GM18517 (cell line): ENCODE results near the gene GABRG3.
"Not testable (repeated sequence)": the region's sequence is repeated elsewhere in the genome, so short reads cannot be mapped to it uniquely, and the experiment has no call there.

ENCODE experiments used
- ATAC-seq: cut with Tn5 transposase; IDR thresholded peaks from one replicate; pipeline ENCODE4 v1.9.1; 2021; ENCODE audit warnings: mild to moderate bottlenecking, moderate library complexity; ENCODE audit not compliant: unreplicated experiment

Gene GABRG3

DNA sequence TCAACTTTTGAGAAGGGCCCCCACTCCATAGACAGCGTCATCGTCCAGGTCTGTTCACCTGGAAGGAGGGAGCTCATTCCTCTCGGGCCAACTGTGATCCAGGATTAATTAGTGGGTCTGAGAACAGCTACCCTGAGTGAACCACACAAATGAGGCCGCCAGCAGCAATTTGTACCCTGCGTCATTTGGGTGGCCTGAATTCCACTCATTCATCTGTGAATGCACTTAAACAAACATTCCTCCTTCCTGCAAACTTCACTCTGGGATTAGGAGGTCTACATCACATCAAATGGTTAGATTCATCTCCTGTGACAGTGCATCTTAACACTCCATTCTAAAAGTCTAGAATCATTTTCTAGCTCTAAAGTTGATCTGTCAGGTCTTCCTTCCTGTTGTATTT, 201.8 kb downstream of the GABRG3 start:
- ATAC-seq: no peak

GRCh38 chr15:27175472-27176153, 204.6 kb downstream of the GABRG3 start:
- ATAC-seq: no peak

- ATAC-seq: no peak
Observed at GRCh38 chr15:27176785-27177406, 205.9 kb downstream of the GABRG3 start.

DNA sequence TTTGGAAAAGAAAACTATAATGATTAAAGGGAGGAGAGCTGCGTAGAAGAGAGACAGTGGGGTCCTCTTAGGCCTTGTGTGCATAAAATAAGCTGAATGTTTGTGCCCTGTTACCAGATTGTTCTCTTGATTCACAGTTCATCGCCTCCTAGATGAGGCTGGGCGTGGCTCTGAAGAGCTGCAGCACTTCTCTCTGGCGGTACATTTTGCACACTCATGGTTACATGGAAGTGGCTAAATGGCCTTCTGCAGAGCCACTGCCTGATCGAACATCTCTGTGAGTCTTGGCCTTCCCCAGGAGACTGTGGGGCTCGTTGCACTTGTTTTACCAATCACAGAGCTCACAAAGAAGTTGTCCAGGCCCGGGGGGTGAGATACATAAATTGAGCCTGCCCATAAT, 208.8 kb downstream of the GABRG3 start:
- ATAC-seq: no peak

DNA sequence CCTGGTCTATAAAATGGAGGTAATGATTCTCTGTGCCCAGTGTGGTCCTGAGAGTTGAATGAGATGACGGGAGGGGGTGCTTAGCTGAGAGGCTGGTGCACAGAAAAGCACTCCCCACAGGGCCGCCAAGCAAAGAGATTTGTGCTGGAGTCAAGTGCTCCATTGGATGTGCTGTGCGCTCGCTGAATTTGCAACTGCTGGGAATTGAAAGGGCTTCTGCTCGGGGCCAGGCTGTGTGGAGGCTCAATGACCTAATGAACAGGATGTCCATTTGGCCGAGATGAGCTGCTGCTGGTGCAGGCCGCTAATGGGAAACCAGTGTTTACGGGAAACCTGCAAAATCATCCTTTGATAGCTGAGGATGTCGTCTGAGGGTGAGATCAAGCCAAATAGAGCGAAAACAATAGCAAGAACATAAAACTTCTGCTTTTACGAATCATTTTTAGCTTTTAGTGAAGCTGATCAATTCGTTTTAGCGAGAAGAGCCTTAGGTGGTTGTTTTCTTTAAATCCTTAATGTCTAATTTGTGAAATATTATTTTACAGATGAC, 211.7 kb downstream of the GABRG3 start:
- no peak for ATAC-seq

DNA sequence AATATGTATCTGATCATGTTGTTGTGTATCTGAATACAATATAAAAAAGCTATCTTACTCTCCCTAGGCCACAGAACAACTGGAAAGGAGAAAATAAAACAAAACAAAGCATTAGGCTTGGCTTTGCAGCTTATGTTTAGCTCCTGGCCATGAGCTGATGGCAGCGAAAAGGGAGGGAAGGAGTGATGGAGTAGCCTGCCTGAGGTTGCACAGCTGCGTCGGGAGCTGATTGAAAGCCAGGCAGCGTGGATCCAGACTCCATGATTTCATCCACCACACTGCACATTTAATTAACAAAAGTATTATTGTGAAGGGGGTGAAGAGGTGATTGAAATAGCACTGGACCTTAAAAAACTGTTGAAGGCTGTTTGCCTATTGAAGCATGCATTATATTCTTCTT, 212.2 kb downstream of the GABRG3 start:
- ATAC-seq: no peak

DNA sequence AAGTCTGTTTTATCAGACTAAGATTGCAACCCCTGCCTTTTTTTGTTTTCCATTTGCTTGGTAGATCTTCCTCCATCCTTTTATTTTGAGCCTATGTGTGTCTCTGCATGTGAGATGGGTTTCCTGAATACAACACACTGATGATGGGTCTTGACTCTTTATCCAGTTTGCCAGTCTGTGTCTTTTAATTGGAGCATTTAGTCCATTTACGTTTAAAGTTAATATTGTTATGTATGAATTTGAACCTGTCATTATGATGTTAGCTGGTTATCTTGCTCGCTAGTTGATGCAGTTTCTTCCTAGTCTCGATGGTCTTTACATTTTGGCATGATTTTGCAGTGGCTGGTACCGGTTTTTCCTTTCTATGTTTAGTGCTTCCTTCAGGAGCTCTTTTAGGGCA, 220.5 kb downstream of the GABRG3 start:
- not testable (repeated sequence) for ATAC-seq

DNA sequence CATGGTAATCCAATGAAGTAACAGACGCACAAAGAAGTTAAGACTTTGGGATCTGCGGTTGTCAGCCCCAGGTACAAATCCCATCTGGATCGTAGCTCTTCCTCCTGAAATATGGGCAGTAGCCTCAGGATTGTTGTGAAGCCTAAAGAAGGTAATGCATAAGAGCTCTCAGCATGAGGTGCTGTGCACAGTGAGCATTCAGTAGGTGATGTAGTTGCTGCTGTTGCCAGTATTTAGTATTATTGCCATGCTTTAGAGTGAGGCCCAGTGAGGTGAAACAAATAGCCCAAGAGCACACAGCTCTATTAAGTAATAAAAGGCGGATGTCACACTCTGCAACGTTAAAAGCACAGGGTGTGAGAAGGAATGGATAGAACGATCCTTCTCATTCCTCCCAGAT, 225.7 kb downstream of the GABRG3 start:
- ATAC-seq: no peak

DNA sequence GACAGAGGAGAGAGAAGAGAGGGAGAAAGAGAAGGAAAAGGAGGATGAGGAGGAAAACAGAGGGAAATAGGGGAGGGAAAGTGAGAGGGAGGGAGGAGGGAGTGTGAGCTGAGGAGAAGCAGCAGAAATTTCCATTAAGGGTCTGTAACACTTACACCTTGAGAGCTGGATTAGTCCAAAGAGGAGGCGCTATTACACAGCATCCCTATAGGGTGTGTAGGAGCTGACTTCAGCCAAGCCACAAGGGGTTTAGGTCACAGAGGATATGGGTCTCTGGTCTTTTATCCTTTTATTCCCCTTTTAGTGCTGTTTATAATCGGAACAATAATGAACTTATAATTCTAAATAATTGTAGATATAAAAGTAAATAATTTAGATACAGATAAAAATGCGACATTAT, 230.4 kb downstream of the GABRG3 start:
- ATAC-seq: no peak

DNA sequence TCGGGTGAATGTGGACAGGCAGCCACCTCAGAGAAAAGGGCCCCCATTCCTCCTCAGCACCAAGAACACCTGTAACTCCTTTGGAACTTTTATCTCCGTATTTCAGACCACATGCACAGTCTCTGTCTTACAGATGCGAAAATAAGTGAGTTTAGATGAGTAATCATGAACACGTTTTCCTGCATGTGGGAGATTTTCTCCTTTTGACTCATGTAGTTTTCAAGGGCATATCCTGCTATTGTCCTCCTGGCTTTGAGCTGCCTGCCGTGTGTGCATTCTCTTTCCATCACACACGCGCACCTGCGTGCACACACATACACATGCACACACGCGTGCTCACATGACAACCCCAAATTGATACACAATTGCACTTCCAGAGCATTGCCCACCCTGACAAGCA, 239.2 kb downstream of the GABRG3 start:
- ATAC-seq: no peak

DNA sequence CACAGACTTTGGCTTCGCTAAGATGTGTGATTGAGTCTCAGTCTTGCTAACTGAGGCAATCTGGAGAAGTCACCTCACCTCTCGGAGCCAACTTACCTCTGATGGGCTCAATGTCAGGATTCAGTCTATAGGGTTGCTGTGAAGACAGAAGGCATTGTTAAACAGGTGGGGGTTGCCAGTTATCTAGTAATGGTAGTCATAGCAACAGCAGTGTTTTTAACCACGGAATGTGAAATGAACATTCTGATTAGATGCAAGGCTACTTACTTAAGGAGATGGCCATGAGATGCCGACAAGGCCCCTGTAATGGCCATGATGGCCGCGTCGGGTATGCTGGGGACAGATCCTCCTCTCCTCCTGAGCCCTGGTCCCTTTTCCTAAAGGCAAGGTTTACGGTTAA, 243.1 kb downstream of the GABRG3 start:
- ATAC-seq: no peak

DNA sequence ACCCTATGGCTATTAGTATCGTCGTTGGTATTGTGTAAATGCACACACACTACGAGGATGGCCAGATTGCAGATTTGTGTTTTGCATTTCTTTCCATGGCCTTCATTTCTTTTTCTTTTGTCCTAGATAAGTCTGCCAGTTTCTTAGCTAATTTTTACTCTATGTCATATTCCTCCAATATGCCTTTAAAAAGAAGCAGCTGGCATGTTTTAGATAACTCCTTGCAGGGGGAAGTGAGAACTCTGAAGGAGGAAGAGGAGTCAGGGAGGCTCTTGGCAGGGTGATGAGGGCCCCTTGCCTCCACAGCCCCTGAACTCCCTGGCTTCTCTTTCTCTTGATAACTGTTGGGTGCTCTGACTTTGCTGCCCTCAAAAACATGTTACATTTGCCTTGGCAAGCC, 244.0 kb downstream of the GABRG3 start:
- no peak for ATAC-seq

- no peak for ATAC-seq
Observed at GRCh38 chr15:27218426-27218825, 247.4 kb downstream of the GABRG3 start.

- ATAC-seq: no peak
Observed at GRCh38 chr15:27219636-27220035, 248.7 kb downstream of the GABRG3 start.

- ATAC-seq: no peak
Observed at GRCh38 chr15:27220199-27220598, 249.2 kb downstream of the GABRG3 start.

DNA sequence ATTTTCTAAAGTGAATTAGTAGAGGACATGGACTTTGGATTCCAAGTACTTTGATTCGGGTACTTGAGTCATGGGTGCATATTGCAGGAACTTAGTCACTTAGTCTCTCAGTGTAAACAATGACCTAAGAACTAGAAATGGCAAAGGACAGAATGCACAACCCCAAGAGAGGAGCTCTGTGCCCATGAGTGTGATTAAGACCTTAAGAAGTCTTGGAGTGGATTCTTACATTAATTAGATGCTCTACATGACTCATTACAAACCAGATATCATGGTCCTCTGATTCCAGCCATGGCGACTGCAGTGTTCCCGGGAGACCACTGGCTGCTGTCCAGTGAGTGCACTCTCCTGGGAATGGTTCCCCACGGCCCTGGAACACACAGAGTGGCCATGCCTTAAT, 251.5 kb downstream of the GABRG3 start:
- ATAC-seq: no peak

DNA sequence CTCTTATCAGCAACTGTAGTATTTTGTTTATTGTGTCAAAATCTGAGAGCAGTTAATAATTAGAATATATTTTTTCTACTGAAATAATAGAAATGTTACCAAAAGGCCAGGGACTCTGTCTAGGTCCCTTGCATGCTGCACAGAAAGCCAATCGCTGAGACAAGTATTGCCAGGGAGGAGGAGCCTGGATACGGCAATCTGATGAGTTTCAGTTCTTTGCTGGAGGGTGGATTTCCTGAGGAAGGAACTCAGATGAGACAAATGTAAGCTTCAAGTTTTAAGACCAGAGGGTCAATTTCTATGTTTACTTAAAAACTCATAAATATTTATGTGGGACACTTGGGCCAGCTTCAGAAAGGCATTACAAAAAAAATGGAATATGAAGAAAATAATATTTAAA, 252.2 kb downstream of the GABRG3 start:
- ATAC-seq: no peak

DNA sequence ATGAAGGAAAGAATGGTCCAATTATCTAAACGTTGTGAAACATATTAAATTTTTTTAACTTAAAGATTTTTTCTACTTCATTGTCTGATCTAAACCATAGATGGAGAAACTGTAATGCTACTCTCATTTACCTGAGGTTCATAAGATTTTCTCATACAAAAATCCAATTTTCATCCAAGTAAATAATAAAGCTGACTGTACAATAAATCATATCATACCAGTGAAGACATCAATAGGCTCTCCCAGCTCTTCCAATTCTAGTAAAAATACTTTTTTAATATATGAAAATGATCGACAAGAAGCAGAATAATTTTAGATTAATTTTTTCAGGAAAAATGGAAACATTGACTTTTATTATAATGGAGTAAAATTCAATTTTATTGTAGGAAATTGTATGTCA, 260.8 kb downstream of the GABRG3 start:
- ATAC-seq: no peak

DNA sequence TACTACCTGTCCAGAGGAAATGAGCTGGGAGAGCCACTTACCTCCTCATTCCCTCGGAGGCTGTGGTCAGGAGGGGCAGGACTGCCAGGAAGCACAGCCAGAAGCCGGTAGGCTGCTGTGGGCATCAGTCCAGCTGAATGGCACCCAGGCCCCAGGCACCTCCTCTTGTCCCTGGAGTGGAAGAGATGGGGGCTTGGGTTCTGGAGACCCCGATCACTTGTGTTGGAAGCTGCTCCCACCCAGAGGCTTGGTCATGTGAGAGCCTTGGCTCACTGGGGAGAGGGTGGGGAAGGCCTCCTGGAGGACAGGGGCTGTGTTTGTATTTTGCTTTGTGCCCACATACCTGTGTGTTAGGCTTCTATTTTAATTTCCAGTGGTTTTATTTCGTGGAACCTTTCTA, 261.9 kb downstream of the GABRG3 start:
- no peak for ATAC-seq

GRCh38 chr15:27234593-27234992, 263.6 kb downstream of the GABRG3 start:
- ATAC-seq: no peak

- no peak for ATAC-seq
Observed at GRCh38 chr15:27235161-27235560, 264.2 kb downstream of the GABRG3 start.

DNA sequence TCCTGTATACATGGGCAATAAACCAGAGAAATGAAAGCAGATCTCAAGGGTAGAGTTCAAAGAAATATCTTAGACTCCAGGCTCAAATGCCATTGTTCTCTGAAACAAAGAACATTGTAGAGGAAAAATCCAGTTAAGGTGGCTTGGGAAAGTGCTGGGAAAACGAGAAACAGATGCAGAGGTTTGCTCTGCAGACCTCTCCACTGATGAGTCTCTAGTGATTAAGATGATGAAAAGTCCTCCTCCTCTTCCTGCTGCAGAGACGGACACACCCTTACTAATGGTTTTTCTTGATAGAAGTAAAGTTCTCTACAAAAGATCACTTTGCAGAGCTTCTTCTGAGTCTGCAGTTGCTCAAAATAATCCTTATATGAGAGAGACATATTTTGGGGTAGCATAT, 264.7 kb downstream of the GABRG3 start:
- no peak for ATAC-seq
